EL (cell line): Measurements from ENCODE around the gene MUC3A.
"Not testable (repeated sequence)": the region's sequence is repeated elsewhere in the genome, so short reads cannot be mapped to it uniquely, and the experiment has no call there.

Source experiments
- DNase-seq: peaks from one replicate; pipeline ENCODE4 v3.0.0-alpha.2; 2016

Gene MUC3A

GRCh38 chr7:100975371-100975821, 26.1 kb downstream of the MUC3A start:
- DNase-seq: no peak

GRCh38 chr7:100978300-100978699, 29.0 kb downstream of the MUC3A start:
- no peak for DNase-seq

GRCh38 chr7:100983451-100984187, 34.3 kb downstream of the MUC3A start:
- peak; percentile 39 for DNase-seq

- not testable (repeated sequence) for DNase-seq
Measured at GRCh38 chr7:100984241-100984918, 35.0 kb downstream of the MUC3A start.

- not testable (repeated sequence) for DNase-seq
Measured at GRCh38 chr7:100985033-100985797, 35.9 kb downstream of the MUC3A start.

GRCh38 chr7:100991631-100992030, 42.3 kb downstream of the MUC3A start:
- no peak for DNase-seq

- DNase-seq: not testable (repeated sequence)
Measured at GRCh38 chr7:100992280-100992679, 42.9 kb downstream of the MUC3A start.

GRCh38 chr7:100994671-100995070, 45.3 kb downstream of the MUC3A start:
- not testable (repeated sequence) for DNase-seq

- DNase-seq: not testable (repeated sequence)
Measured at GRCh38 chr7:100998530-100998929, 49.2 kb downstream of the MUC3A start.

GRCh38 chr7:100999334-100999733, 50.0 kb downstream of the MUC3A start:
- not testable (repeated sequence) for DNase-seq

- not testable (repeated sequence) for DNase-seq
Measured at GRCh38 chr7:101000025-101000424, 50.7 kb downstream of the MUC3A start.

- DNase-seq: not testable (repeated sequence)
Measured at GRCh38 chr7:101002333-101002732, 53.0 kb downstream of the MUC3A start.

GRCh38 chr7:101007361-101007760, 58.0 kb downstream of the MUC3A start:
- DNase-seq: not testable (repeated sequence)

GRCh38 chr7:101009629-101010028, 60.3 kb downstream of the MUC3A start:
- no peak for DNase-seq

GRCh38 chr7:101012931-101013330, 63.6 kb downstream of the MUC3A start:
- DNase-seq: no peak

- no peak for DNase-seq
Measured at GRCh38 chr7:101015626-101016025, 66.3 kb downstream of the MUC3A start.

- DNase-seq: peak; percentile 89
Measured at GRCh38 chr7:101017064-101017777, 67.9 kb downstream of the MUC3A start.
